GM12865 (cell line): Measurements from ENCODE around the gene RUSF1.

Experiments used
- DNase-seq: peaks from one replicate; pipeline ENCODE4 v3.0.0; 2010; ENCODE audit warnings: low read depth
- H3K4me3 ChIP-seq: 2 replicates; pipeline ENCODE4 v1.5.1; 2011; ENCODE audit warnings: mild to moderate bottlenecking, low read depth, low read length, control low read depth
- CTCF ChIP-seq: IDR thresholded peaks from 2 replicates; pipeline ENCODE4 v1.5.1; 2011; ENCODE audit warnings: low read length, control low read depth, low read depth, inconsistent platforms; ENCODE audit not compliant: insufficient read depth; ENCODE audit errors: missing control alignments

RUSF1 gene

GRCh38 chr16:31461921-31462804 lies 46.0 kb downstream of the RUSF1 start:
- no peak for DNase-seq
- no peak overlapping the region for H3K4me3 ChIP-seq
- TF ChIP-seq CTCF: no peak

GRCh38 chr16:31461201-31461920 lies 46.8 kb downstream of the RUSF1 start:
- no peak for DNase-seq
- no peak overlapping the region for H3K4me3 ChIP-seq
- no peak for TF ChIP-seq CTCF

GRCh38 chr16:31460582-31461002 lies 47.6 kb downstream of the RUSF1 start:
- H3K4me3 ChIP-seq: peak overlapping the region; percentile 85
- peak; percentile 60 for TF ChIP-seq CTCF
- DNase-seq: peak; percentile 59

GRCh38 chr16:31459687-31460581 lies 48.3 kb downstream of the RUSF1 start:
- DNase-seq: peak; percentile 99
- no peak for TF ChIP-seq CTCF
- H3K4me3 ChIP-seq: peak overlapping the region; percentile 85

- peak within 1 kb of the TSS; percentile 85 for H3K4me3 ChIP-seq
- peak; percentile 70 for TF ChIP-seq CTCF
- DNase-seq: peak; percentile 99
Observed at GRCh38 chr16:31458844-31459686, 49.1 kb downstream of the RUSF1 start, which contains the start of gene ARMC5. TSS of gene ARMC5 (plus strand) at chr16:31459501. CDS start at chr16:31459525, 24 bp downstream.
